HUDEP-2 (cell line): ENCODE data around the gene MOSPD3.

Source experiments
- DNase-seq, 76 experiments: peaks; one replicate each; lab custom pipeline; 2025; ENCODE audit not compliant: unreplicated experiment in 76 of 76; lab: John Stamatoyannopoulos, UW

Gene MOSPD3

DNA sequence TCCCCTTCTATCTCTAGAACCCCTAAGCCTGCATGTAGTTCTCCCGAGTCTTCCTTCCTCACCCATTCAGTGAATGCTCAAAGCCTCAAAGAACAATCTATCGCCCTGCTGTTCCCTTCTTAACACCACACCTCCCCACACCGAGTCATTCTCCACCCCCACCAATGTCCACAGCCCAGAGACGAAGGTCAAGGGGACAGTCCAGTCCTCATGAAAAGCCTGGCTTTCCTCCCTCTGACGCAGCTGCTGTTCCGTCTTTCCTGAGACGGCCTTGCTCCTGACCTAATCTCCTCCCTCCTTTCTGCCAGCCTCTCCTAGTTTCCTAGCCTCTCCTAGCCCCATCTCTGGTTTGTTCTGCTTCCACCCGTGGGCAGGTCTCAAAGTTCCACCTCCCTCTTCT is 9.2 kb downstream of the MOSPD3 start:
- DNase-seq, result peak in 1 of 76 experiments; percentile 21

- peak in 74 of 76 experiments; percentile 41 to 92 (median 75) for DNase-seq
Observed at GRCh38 chr7:100623951-100624824, 11.8 kb downstream of the MOSPD3 start.

DNA sequence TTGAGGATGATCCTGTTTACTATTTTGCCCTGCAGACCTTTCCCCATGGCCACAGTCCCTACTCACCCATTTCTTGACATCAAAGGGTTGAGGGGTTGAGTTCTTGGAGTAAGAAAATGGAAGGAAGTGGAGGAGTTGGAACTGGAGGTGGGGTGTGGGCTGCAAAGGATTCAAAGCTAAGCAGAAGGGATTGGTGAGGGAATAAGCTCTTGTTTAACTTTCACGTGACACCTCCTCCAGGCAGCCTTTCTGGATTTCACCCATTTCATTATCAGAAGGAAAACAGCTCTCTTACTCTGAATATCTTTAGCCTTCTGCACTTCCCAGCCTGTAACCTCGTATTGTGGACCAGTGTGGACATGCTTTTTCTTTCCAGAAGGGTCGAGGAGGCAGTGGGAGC is 13.7 kb downstream of the MOSPD3 start:
- peak in 1 of 76 experiments; percentile 12 for DNase-seq

GRCh38 chr7:100626530-100627237 is 14.3 kb downstream of the MOSPD3 start:
- peak in 73 of 76 experiments; percentile 13 to 91 (median 81) for DNase-seq

DNA sequence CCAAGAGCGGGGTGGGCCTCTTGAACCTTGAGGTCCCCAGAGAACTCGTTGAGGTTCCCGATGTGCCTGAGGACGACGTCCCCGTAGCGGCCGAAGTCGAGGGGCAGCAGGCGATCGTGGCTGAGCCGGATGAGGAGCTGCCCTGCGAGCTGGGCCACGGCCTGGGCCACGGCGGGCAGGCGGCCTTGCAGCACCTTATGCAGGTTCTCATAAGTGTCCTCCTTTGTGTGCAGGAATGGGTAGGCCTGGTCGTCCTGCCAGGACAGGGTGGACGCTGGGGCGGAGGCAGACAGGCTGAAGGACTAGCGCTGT is 14.9 kb downstream of the MOSPD3 start:
- no peak for DNase-seq

DNA sequence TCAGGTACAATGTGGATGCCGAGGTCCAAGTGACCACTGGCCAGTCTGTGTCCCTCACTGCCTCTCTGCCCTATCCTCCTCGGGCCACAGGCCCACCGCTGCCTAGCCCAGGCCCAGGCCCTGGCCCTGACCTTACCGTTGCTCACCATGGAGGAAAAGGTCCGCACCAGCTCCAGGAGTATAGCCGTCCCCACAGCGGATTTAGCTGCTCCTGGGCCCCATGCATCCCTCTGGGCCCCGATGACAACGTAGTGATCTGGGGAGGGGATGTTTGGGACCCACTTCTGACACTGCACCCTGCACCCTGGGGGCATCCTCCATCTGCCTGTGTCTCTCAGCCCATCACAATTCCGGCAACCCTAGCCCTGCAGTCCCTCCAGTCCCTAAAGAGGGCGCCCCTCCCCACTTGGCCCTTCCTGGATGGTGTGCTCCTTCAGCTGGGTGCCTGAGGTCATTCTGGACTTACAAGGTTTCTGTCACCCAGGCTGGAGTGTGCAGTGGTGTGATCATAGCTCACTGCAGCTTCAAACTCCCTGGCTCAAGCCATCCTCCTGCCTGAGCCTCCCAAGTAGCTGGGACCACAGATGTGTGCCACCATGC is 16.9 kb downstream of the MOSPD3 start:
- DNase-seq, result peak in 53 of 76 experiments; percentile 5 to 71 (median 39)

DNA sequence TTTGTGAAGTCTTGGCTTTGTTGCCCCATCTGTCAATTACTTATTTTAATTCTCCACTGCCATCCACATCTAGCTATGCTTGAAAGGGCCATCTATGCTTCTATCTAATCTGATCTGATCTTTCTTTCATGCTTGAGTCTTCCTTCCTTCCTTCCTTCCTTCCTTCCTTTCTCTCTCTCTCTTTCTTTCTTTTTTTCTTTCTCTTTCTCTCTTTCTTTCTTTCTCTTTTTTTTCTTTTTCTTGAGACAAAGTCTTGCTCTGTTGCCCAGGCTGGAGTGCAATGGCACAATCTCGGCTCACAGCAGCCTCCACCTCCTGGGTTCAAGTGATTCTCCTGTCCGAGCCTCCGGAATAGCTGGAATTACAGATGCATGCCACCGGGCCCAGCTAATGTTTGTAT is 17.7 kb downstream of the MOSPD3 start:
- DNase-seq, result no peak

DNA sequence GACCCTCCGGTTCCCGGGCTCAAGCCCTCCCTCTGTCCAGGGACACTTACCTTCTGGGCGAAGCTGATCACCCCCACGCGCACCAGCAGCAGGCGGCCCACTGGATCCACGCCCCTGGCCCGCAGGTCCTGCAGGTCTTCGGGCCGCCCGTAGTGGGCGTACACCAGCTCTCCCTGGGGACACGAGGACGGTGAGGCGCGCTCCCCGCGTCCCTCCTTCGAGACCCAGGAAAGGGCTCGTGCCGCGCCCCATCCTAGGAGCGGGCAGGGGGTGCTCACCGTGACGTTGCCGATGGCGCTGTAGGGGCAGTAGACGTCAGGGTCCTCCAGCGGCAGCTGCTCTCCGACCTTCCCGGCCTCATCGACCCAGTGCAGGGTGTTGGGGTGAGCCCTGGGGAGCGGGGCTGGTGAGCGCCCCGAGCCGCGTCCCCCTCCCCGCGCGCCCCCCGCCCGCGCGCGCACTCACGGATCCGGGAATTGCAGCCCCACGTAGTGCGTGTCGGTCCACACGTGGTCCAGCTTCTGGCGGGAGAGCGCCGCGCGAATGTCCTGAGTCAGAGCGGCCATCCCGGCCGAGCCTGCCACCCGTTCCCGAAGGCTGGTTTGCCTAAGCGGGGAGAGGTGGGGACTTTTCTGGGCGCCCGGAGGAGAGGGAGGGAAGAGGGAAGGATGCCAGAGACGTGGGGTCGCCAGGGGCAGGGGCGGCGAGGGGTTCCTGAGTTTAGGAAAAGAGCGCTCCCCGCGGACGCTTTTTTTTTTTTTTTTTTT is 20.8 kb downstream of the MOSPD3 start:
- no peak for DNase-seq

- peak in 27 of 76 experiments; percentile 27 to 76 (median 54) for DNase-seq
Observed at GRCh38 chr7:100639995-100640516, 27.7 kb downstream of the MOSPD3 start.

DNA sequence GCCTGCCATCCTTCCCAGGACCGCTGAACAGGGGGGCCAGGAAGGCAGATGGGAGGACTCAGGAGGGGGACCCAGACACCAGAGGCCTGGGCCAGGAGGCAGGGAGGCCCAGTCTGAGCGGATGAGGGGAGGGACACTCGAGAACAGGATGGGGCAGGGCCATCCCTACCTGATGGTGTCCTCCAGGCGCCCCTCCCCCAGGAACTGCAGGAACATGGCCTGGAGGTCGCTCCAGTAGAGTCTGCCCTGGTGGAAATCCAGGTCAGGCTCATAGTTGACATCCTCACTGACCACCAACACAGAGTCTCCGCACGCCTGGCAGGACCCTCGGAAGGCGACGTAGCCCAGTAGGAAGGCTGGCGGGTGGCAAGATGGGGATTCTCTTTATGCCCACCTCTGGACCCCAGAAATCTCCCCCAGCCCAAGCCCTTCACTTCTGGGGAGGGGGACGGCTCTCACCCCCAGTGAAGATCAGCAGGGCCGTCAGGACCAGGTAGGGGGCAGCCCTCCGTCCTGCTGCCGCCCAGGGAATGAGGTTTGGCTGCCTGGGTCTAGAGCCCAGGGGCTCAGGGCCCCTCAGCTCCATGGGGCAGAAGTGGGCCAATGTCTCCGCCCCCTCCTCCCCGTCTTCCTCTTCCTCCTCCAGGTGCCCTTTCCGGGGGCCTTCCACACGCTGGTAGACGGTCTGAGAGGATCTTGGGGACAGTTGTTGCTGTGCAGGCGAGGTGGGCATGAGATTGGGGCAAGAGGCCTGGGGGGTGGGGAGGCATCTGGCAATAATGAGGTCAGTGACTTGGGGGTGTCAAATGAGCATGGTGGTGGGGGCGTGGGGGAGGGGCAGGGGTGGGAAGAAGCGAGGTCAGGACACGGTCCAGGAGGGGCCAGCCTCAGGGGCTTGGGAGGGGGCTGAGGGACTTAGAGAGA is 28.4 kb downstream of the MOSPD3 start:
- peak in 69 of 76 experiments; percentile 21 to 91 (median 77) for DNase-seq

DNA sequence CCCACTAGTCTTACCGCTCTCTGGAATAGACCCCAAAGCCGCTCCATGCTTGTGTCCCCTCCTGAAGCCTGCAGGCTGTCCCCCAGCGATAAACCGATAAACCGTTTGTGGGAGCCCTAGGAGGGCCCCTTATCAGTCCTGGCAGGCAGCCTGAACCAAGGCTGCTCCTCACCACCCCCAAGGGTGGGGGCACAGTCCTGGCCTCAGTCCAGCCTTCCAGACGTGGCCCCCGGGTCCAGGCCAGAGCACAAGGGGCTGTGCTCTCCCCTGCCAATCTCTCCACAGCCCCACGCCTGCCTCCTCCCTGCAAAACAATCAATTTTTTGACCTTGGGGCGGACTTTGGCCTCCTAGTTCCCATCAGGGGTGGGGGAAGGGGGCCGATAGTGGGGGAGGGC is 29.1 kb downstream of the MOSPD3 start, which contains the start of gene TFR2:
TSS of gene TFR2 (minus strand) at position 90 of the 397 bp plus-strand sequence. CDS start at position 47, 43 bp downstream.
- DNase-seq, result peak in 74 of 76 experiments; percentile 87 to 99 (median 97)

DNA sequence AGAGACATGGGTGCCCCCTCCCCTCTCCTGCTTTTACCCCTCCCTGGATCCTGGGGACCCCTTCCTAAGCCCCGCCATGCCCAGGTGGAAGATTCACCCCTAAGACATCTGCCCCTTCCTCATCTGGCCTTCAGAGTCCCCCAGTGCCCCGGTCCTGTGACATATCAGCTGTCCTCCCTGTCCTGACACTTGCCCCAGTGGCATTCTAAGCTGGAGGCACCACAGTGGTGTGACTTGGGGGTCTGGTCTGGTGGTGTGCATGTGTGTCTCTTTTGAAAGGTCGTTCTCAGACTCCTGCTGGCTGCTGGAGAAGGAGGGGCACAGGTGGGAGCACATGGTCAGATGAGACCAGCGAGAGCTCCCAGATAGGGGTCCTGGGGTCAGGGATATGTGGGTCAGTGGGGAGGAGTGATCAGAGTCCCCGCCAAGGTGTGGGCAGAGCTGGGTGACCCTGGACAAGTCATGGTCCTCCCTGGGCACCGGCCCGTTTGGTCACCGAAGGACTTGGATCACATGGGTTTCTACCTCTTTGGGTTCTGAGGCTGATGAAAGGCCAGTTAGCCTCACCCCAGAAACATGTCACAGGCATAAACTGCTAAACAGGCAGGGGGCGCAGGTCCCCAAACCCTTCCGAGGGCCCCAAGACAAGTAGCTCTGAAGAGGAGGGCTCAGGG is 29.7 kb downstream of the MOSPD3 start:
- DNase-seq, result peak in 31 of 76 experiments; percentile 25 to 84 (median 51)

DNA sequence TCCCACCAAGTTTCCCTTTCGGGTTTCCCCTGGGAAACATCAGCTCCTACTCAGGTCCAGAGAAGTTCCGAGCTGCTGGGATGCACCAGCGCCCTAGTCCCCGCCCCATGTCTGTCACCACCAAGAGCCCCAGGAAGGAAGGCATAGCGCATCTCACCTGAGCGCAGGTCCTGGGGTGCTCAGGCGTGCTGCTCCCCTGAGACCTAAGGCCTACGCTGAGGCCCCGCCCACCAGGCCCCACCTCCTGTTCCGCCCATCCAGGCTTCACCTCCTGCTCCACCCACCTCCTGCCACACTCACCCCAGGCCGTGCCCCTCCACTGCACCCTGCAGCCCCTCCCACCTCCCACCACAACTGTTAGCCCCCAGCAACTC is 30.2 kb downstream of the MOSPD3 start:
- DNase-seq, result peak in 70 of 76 experiments; percentile 10 to 88 (median 74)

- DNase-seq, result no peak
Observed at GRCh38 chr7:100649826-100650565, 37.7 kb downstream of the MOSPD3 start.

GRCh38 chr7:100654908-100655831 is 42.8 kb downstream of the MOSPD3 start:
- DNase-seq, result no peak

DNA sequence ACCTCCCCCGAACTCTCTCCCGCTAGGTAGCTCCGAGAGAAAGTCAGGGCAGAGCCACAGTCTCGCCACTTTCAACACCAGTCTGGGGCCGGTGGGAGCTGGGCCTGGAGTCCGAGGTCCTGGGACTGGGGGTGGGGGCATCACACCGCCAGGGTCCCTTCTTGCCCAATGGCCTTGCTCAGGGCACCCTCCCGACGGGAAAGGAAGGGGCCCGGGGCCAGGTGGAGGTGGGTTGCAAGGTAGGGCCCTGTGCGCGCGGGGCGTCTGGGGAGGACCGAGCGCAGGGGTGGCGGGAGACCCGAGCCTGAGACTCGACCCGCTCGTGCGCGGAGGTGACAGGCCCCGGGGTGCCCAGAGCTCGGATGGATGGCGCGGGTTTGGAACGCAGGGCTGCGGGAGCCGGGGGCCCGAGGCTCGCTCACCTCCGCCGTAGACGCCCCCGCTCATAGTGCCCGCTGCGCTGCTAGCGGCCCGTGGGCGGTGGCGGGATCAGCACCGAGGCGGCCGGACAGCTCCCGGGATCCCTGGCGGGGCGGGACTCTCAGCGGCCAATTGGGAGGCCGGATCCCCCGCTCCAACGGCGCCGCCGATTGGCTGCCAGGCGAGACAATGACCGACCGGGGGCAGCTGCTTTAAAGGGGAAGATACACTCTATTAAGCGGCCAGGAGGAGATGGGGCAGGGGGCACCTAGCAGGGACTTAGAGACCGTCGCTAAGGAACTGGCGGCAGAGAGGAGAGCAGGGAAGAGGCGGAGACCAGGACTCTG is 43.8 kb downstream of the MOSPD3 start, which contains the start of gene ACTL6B:
TSS of gene ACTL6B (minus strand) at position 541 of the 767 bp plus-strand sequence. CDS start at position 447, 94 bp downstream.
- DNase-seq, result peak in 61 of 76 experiments; percentile 6 to 80 (median 56)
